Kidney (tissue), 14 donors: ENCODE data around the gene LYRM4. TPM values are rescaled to one million over a fixed set of nuclear protein-coding genes. Genes with fewer than 3 reads are reported as not detected.

Source experiments
- DNase-seq, 5 donors: peaks; one replicate each; pipeline ENCODE4 v3.0.0-alpha.2; 2013 to 2020
- FAIRE-seq: peaks from 2 replicates; lab custom pipeline; 2012; peaks lifted over from hg19 to GRCh38; lab: Jason Lieb, UNC
- H3K27ac ChIP-seq, 2 donors: one replicate each; pipeline ENCODE4 v1.7.0; 2013; ENCODE audit warnings: low read depth in 2 of 2, low read length in 2 of 2, inconsistent platforms in 1 of 2
- H3K27me3 ChIP-seq: one replicate; pipeline ENCODE4 v1.7.1; 2013; ENCODE audit warnings: low read length, inconsistent platforms; ENCODE audit not compliant: control insufficient read depth, insufficient read depth
- H3K36me3 ChIP-seq, 3 donors: one replicate each; pipeline versions ENCODE4 v1.7.0 to v1.7.1; 2013; ENCODE audit warnings: low read length in 3 of 3, control low read depth in 1 of 3, inconsistent platforms in 1 of 3; ENCODE audit not compliant: insufficient read depth in 3 of 3, control insufficient read depth in 2 of 3
- H3K4me1 ChIP-seq, 3 donors: one replicate each; pipeline versions ENCODE4 v1.7.0 to v1.7.1; 2013; ENCODE audit warnings: low read length in 3 of 3, inconsistent platforms in 1 of 3, low read depth in 1 of 3; ENCODE audit not compliant: control insufficient read depth in 2 of 3, insufficient read depth in 2 of 3
- H3K4me3 ChIP-seq, 3 donors: one replicate each; pipeline versions ENCODE4 v1.7.0 to v1.8.1; 2013; ENCODE audit warnings: low read length in 3 of 3, control low read depth in 1 of 3, inconsistent platforms in 1 of 3
- H3K9ac ChIP-seq, 3 donors: one replicate each; pipeline versions ENCODE4 v1.7.0 to v1.7.1; 2013; ENCODE audit warnings: low read length in 3 of 3, control low read depth in 1 of 3, inconsistent platforms in 1 of 3
- H3K9me3 ChIP-seq, 3 donors: one replicate each; pipeline versions ENCODE4 v1.7.0 to v1.7.1; 2013; ENCODE audit warnings: low read length in 3 of 3, control low read depth in 1 of 3, inconsistent platforms in 1 of 3; ENCODE audit not compliant: control insufficient read depth in 2 of 3, insufficient read depth in 1 of 3
- CTCF ChIP-seq: IDR thresholded peaks from 3 replicates; pipeline ENCODE4 v1.5.1; 2012; ENCODE audit warnings: mild to moderate bottlenecking, moderate library complexity, borderline replicate concordance; ENCODE audit not compliant: insufficient read depth; ENCODE audit errors: extremely low read depth
- intact Hi-C: fragments of 100-400 bp; cut with DNase I; formaldehyde crosslinking; loops from one replicate; pipeline ENCODE4 v1.11.1; 2022
- polyA plus RNA-seq: library from polyadenylated mRNA; stranded (reverse); fragments of 350-450 nt; fragmentation: Illumina TruSeq; extraction: RNeasy Lipid Tissue Mini Kit (QIAGEN cat#74804); gene quantifications from one replicate; pipeline ENCODE4 v1.2.3, GENCODE V29; 2014; ENCODE audit warnings: low read depth, low replicate concordance; ENCODE audit not compliant: insufficient read depth
- total RNA-seq: library from RNA; stranded (reverse); fragmentation: NEBNext Ultra II Directional; extraction: Animal tissue kit (Norgen Biotek cat#: 25700); gene quantifications from one replicate; pipeline ENCODE4 v1.2.1, GENCODE V29; 2021
- donor health status: control.
- donor health status: control.
- donor health status: control.
- donor health status: control.
- donor health status: control.
- donor health status: DM: yes; HTN: yes; CAD: no.
- donor health status: Normal renal cell carcinoma (clear cell type).

LYRM4 gene
- total and polyA plus RNA-seq, 2 donors from 2014 or later, result 21.3 to 31.8 TPM

DNA sequence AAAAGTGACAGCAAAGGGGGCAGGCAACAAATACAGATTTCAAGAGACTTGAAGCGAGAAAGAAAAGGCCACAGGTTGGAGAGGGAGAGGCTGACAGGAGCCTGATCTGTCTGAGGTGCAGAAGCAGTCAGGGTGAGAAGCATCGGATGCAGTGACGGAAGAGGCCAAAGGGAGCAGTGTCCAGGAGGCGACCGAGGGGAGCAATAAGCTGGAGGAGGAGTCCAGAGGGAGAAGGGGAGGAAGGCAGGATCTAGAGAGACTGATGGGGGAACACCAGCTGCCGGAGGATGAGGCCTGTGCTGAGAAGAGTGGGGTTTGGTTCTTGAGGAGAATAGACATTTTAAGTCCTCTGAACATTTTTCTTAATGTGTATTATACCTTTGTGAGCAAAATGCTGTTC is 24.3 kb upstream of the LYRM4 start:
- FAIRE-seq, result no peak
- DNase-seq, result no peak

GRCh38 chr6:5282191-5282623 is 21.5 kb upstream of the LYRM4 start:
- intact Hi-C loops, result no loop called here
- Histone ChIP-seq H3K4me1 (no peaks in the 10 kb centered on the region), H3K9ac (no peak overlapping the region), H3K27me3 (no peaks in the 10 kb centered on the region), H3K36me3 (peaks cover 0 to 2% (median 0%) of the 10 kb centered on the region in 3 donors), H3K4me3 (no peak overlapping the region), H3K9me3 (no peaks in the 10 kb centered on the region), H3K27ac (no peak overlapping the region)
- DNase-seq (no peak), FAIRE-seq (no peak)
- TF ChIP-seq CTCF, result no peak

More for the DNA sequence above, 24.3 kb upstream of the LYRM4 start:
- Histone ChIP-seq H3K27me3 (no peaks in the 10 kb centered on the region), H3K9ac (no peak overlapping the region), H3K9me3 (no peaks in the 10 kb centered on the region), H3K4me3 (no peak overlapping the region), H3K36me3 (no peaks in the 10 kb centered on the region), H3K4me1 (no peaks in the 10 kb centered on the region), H3K27ac (no peak overlapping the region)
- intact Hi-C loops, result no loop called here
- TF ChIP-seq CTCF, result no peak

DNA sequence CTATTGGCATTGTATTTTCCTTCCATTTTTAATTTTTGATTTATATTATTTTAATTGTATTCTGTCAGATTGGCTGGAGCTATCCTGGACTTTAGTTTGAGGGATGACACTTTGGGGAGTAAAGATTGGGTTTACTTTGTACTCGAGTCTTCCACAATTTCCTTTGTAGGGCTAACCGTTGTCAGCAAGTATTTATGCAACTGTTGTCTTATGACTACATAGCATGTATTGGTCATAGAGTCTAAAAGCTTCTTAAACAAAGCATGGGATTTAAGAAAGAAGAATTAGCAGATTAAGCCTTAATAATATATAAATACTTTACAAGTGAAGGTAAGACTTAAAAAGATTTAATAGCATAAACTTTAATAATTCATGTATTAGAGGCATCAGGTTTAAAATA is 20.2 kb upstream of the LYRM4 start:
- intact Hi-C loops, result no loop called here
- H3K4me3 ChIP-seq, result no peak overlapping the region

More for the DNA sequence above, 20.2 kb upstream of the LYRM4 start:
- Histone ChIP-seq H3K9ac (no peak overlapping the region), H3K36me3 (peaks cover 0 to 2% (median 0%) of the 10 kb centered on the region in 3 donors), H3K27me3 (no peaks in the 10 kb centered on the region), H3K4me1 (no peaks in the 10 kb centered on the region), H3K27ac (no peak overlapping the region), H3K9me3 (no peaks in the 10 kb centered on the region)
- DNase-seq (no peak), FAIRE-seq (no peak)
- no peak for TF ChIP-seq CTCF
